Adipose tissue (tissue), 3 donors: ENCODE measurements around the gene PLD1. TPM values are rescaled to one million over a fixed set of nuclear protein-coding genes. Genes with fewer than 3 reads are reported as not detected.

Experiments
- H3K27ac ChIP-seq: one replicate; pipeline ENCODE4 v1.5.1; 2013; ENCODE audit warnings: low read depth, low read length
- WGBS, 3 donors: extraction: QIAGEN DNeasy Blood & Tissue Kit; methylation state at CpG; one replicate each; pipeline ENCODE4 v1.1.7; 2013; 5-methylcytosine and 5-hydroxymethylcytosine counted together
- polyA plus RNA-seq, 3 donors: library from polyadenylated mRNA; stranded (reverse); fragments of 200-250 nt; gene quantifications; one replicate each; pipeline ENCODE4 v1.2.3, GENCODE V29; 2013
- donor health status: healthy with polysubstance abuse.
- donor health status: Bipolar disorder and iron deficiency.
- donor health status: healthy.

Gene PLD1
- polyA plus RNA-seq, 3 donors, result 5.4 to 11.9 (median 10.6) TPM

DNA sequence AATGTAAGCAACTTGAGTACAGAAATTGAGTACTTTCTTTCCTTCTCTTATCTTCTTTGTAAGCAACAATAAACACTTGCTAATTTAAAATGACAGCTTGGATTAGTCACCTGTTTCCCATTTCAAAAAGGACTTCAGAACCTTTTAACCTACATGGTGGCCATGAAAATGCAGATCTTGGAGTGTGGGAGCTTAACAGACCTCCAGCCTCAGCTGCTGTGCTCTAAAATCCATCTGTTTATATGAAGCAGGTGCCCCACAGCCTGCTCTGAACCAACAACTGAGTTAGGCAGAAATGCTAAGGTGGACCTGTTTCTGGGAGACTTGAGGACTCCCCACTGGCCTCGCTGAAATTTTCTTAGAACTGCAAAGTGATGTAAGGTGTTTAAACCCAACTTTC, 259.0 kb downstream of the PLD1 start:
- WGBS, 3 donors, result 69 to 92% (median 86%) methylated on average over 1 of the region's 1 CpG
- no peak overlapping the region for H3K27ac ChIP-seq

Other genes with a start within 250 kb of the PLD1 start
- not detected for gene TMEM212, start 32.9 kb upstream of the PLD1 start, polyA plus RNA-seq
- gene FNDC3B, start 229.1 kb upstream of the PLD1 start, polyA plus RNA-seq, result 10 to 100 TPM; 12.9 to 31.8 (median 29.6) TPM